ENCODE data around the gene CACNA1H. TPM values are rescaled to one million over a fixed set of nuclear protein-coding genes. Genes with fewer than 3 reads are reported as not detected.

CACNA1H gene
- total and polyA plus RNA-seq, 2 of the 4 experiments (the other 2 are of a cell fraction) = 1.6 to 5.8 TPM

DNA sequence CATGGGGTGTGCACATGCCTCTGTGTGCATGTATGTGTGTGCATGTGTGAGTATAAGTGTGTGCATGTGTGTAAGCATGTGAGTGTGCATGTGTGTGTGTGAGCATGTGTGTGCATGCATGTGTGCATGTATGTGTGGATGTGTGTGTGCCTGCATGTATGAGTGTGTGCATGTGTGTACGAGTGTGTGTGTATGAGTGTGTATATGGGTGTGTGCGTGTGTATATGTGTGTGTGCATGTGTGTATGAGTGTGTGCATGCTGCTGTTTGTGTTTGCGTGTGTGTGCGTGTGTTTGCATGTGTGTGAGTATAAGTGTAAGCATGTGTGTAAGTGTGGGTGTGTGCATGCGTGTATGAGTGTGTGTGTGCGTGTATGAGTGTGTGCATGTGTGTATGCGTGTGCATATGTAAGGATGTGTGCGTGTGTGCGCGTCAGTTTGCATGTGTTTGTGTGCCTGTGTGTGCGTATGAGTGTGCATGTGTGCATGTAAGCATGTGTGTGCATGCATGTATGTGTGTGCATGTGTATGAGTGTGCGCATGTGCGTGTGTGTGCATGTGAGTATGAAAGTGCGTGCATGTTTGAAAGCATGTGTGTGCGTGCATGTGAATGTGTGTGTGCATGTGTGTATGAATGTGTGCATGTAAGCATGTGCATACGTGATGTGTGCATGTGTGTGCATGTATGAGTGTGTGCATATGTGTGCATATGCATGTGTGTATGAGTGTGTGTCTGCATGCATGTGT, 111.6 kb downstream of the CACNA1H start:
- in situ Hi-C loops (cut with MboI; ENCODE audit: low sequenced_read_pairs) = no loop called here
- no peaks in the 10 kb centered on the region for H3K36me3 ChIP-seq (ENCODE audit: control insufficient read depth, insufficient read depth, low read length)
- no peak overlapping the region for H3K14ac ChIP-seq (replicated peaks; ENCODE audit: low read depth, low read length)
- no peak for TF ChIP-seq FOS (IDR thresholded peaks at IDR 0.05; ENCODE audit: low read depth, low read length)
- TF ChIP-seq RAD21 (IDR thresholded peaks at IDR 0.05; ENCODE audit: low read length) = no peak
- TF ChIP-seq CEBPB (IDR thresholded peaks at IDR 0.05; ENCODE audit: low read depth, low read length) = no peak
- no peak for TF ChIP-seq POLR2A (IDR thresholded peaks at IDR 0.05; ENCODE audit: low read depth, low read length)
- no peak for TF ChIP-seq CHD1 (IDR thresholded peaks at IDR 0.05; ENCODE audit: low read depth, low read length)
- no peak for TF ChIP-seq SMC3 (IDR thresholded peaks at IDR 0.05; ENCODE audit: low read depth, low read length)
- no peak for TF ChIP-seq RFX5 (IDR thresholded peaks at IDR 0.05; ENCODE audit: low read depth, low read length)
- no peak for TF ChIP-seq RCOR1 (IDR thresholded peaks at IDR 0.05; ENCODE audit: insufficient replicate concordance, low read length)
- TF ChIP-seq, protein P1, sequence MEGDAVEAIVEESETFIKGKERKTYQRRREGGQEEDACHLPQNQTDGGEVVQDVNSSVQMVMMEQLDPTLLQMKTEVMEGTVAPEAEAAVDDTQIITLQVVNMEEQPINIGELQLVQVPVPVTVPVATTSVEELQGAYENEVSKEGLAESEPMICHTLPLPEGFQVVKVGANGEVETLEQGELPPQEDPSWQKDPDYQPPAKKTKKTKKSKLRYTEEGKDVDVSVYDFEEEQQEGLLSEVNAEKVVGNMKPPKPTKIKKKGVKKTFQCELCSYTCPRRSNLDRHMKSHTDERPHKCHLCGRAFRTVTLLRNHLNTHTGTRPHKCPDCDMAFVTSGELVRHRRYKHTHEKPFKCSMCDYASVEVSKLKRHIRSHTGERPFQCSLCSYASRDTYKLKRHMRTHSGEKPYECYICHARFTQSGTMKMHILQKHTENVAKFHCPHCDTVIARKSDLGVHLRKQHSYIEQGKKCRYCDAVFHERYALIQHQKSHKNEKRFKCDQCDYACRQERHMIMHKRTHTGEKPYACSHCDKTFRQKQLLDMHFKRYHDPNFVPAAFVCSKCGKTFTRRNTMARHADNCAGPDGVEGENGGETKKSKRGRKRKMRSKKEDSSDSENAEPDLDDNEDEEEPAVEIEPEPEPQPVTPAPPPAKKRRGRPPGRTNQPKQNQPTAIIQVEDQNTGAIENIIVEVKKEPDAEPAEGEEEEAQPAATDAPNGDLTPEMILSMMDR (conservative IDR thresholded peaks at IDR 0.05; ENCODE audit: low read depth, low read length) = no peak
- TF ChIP-seq NFE2L2 (IDR thresholded peaks at IDR 0.05; ENCODE audit: low read depth, low read length) = no peak
- TF ChIP-seq ELK1 (IDR thresholded peaks at IDR 0.05; ENCODE audit: borderline replicate concordance, low read depth, low read length) = no peak
- no peak overlapping the region for H3K23ac ChIP-seq (ENCODE audit: low read depth, low read length)
- no peaks in the 10 kb centered on the region; the same call in 1 of the 2 replicates for H4K20me1 ChIP-seq (ENCODE audit: insufficient read depth, low read length)
- H2AFZ ChIP-seq (replicated peaks; ENCODE audit: low read length, poor library complexity) = no peak overlapping the region
- no peak overlapping the region for H3K56ac ChIP-seq (ENCODE audit: extremely low read depth, insufficient read depth, low read length)
- no peak overlapping the region for H2BK20ac ChIP-seq (ENCODE audit: low read depth, low read length)
- ChIA-PET CTCF (no interaction called here), POLR2A (ENCODE audit: unreplicated experiment) (no interaction called here)
- BruUV-seq (replicated peaks) = no TSS peak
- H3K4me1 ChIP-seq (ENCODE audit: control insufficient read depth, insufficient read depth, low read length) = no peaks in the 10 kb centered on the region
- H4K91ac ChIP-seq (ENCODE audit: insufficient read depth, low read depth, low read length) = no peak overlapping the region
- H3K18ac ChIP-seq (ENCODE audit: low read depth, low read length) = no peak overlapping the region
- no peaks in the 10 kb centered on the region for H3K9me3 ChIP-seq (ENCODE audit: control insufficient read depth, insufficient read depth, low read length)
- H2BK120ac ChIP-seq (ENCODE audit: low read depth, low read length) = no peak overlapping the region
- H2BK15ac ChIP-seq (ENCODE audit: low read depth, low read length) = no peak overlapping the region
- no peak overlapping the region for H2AK9ac ChIP-seq (replicated peaks; ENCODE audit: low read depth, low read length, poor library complexity)
- H3K9me1 ChIP-seq (ENCODE audit: insufficient read depth, low read length) = peaks cover 4% of the 10 kb centered on the region; the same call in 1 of the 2 replicates
- intact Hi-C loops (cut with micrococcal nuclease) = no loop called here
- dilution Hi-C loops (cut with HindIII; ENCODE audit: low sequenced_read_pairs, unreplicated experiment) = no loop called here
- no peak overlapping the region for H3K4ac ChIP-seq (ENCODE audit: low read depth, low read length)
- no peak overlapping the region for H3K4me3 ChIP-seq (ENCODE audit: insufficient read depth, low read depth, low read length)
- H3K79me1 ChIP-seq (ENCODE audit: low read depth in 1 of 2, low read length in 2 of 2) = no peaks in the 10 kb centered on the region
- no peak overlapping the region for H3K9ac ChIP-seq (ENCODE audit: low read depth, low read length)
- H4K5ac ChIP-seq (ENCODE audit: low read depth, low read length) = no peak overlapping the region
- no peak overlapping the region for H4K8ac ChIP-seq (ENCODE audit: low read depth in 2 of 2, low read length in 2 of 2)
- no peak overlapping the region for H3K27ac ChIP-seq (ENCODE audit: insufficient read depth, low read length)
- no peak for DNase-seq
- H3K4me2 ChIP-seq (ENCODE audit: low read depth, low read length) = no peak overlapping the region
- WGBS, 2 experiments (ENCODE audit: extremely low coverage in 2 of 2, insufficient read length in 1 of 2) = 91% methylated on average over 13 of the region's 16 CpGs; no CpG with 5 or more reads in 1 of the 2 experiments
- no peak for ATAC-seq (ENCODE audit: low read depth)
- peaks cover 38% of the 10 kb centered on the region for H3K27me3 ChIP-seq (ENCODE audit: control insufficient read depth, insufficient read depth, low read length)
- H2AK5ac ChIP-seq (ENCODE audit: low read depth, low read length) = no peak overlapping the region
- H2BK5ac ChIP-seq (ENCODE audit: low read depth, low read length, poor library complexity, severe bottlenecking) = no peak overlapping the region
